MCF 10A (cell line): ENCODE measurements around the gene MBD3L2B. TPM values are rescaled to one million over a fixed set of nuclear protein-coding genes. Genes with fewer than 3 reads are reported as not detected.

ENCODE experiments used
- BruUV-seq: library from RNA; stranded (reverse); fragments of 400-500 nt; replicated peaks from 2 replicates; lab custom pipeline; 2021; lab: Mats Ljungman, UMichigan
- CTCF ChIA-PET: fragments of 300-600 bp; sonication (Branson Sonifier 250); formaldehyde crosslinking; extraction: SDS; loops from one replicate; lab custom pipeline; 2021; ENCODE audit warnings: antibody characterized with exemption, inconsistent platforms; lab: Yijun Ruan, JAX
- POLR2A ChIA-PET: fragments of 300-600, 350-650 bp; sonication (Branson Sonifier 250); formaldehyde crosslinking; extraction: SDS; loops from one replicate; lab custom pipeline; 2020; ENCODE audit warnings: antibody characterized with exemption, inconsistent platforms; lab: Yijun Ruan, JAX
- DNase-seq: peaks from one replicate; pipeline ENCODE4 v3.0.0-alpha.2; 2018; ENCODE audit not compliant: unreplicated experiment
- H3K27ac Mint-ChIP-seq: one replicate; pipeline ENCODE4 v1.8.0; 2022; ENCODE audit warnings: mild to moderate bottlenecking, low read depth, mixed read lengths; ENCODE audit not compliant: unreplicated experiment
- H3K27me3 Mint-ChIP-seq: one replicate; pipeline ENCODE4 v1.8.0; 2022; ENCODE audit warnings: mixed read lengths; ENCODE audit not compliant: insufficient read depth, unreplicated experiment
- H3K36me3 Mint-ChIP-seq: one replicate; pipeline ENCODE4 v1.8.0; 2022; ENCODE audit warnings: mild to moderate bottlenecking, moderate library complexity, mixed read lengths; ENCODE audit not compliant: insufficient read depth, unreplicated experiment
- H3K4me1 Mint-ChIP-seq: one replicate; pipeline ENCODE4 v1.8.0; 2022; ENCODE audit warnings: mixed read lengths; ENCODE audit not compliant: insufficient read depth, unreplicated experiment
- H3K4me3 Mint-ChIP-seq: one replicate; pipeline ENCODE4 v1.8.0; 2022; ENCODE audit warnings: mild to moderate bottlenecking, moderate library complexity, mixed read lengths; ENCODE audit not compliant: unreplicated experiment
- H3K9me3 Mint-ChIP-seq: one replicate; pipeline ENCODE4 v1.8.0; 2022; ENCODE audit warnings: mixed read lengths; ENCODE audit not compliant: unreplicated experiment
- intact Hi-C: fragments of 100-400 bp; cut with micrococcal nuclease; formaldehyde crosslinking; loops from 2 replicates; pipeline ENCODE4 v1.14.1; 2022
- total RNA-seq: library from RNA; stranded (reverse); gene quantifications from 2 replicates; pipeline ENCODE4 v1.2.3, GENCODE V29; 2022
- TF ChIP-seq, protein P1 (sequence below): fragments of 200-600 bp; IDR thresholded peaks from one replicate; pipeline ENCODE4 v1.8.0; 2022; ENCODE audit warnings: antibody characterized with exemption, mild to moderate bottlenecking; ENCODE audit not compliant: unreplicated experiment

MBD3L2B gene
- total RNA-seq, 1 experiment from 2014 or later = not detected

DNA sequence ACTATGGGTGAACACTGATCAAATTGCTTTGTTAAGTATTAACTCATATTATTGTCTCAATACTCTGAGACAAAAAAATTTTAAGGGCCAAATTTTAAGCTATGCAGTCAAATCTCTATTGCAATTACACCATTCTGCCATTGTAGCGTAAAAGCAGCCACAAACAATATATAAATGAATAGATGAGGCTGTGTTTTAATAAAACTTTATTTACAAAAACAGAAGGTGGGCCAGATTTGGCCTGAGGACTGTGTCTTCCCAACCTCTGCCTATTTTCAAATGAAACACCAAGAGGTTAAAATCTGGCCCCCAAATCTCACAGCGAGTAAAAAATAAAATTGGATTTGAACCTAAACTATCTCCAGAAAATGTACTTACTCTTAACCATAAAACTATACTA lies 51.7 kb downstream of the MBD3L2B start:
- CTCF ChIA-PET = no interaction called here
- peaks cover 20% of the 10 kb centered on the region for H3K27me3 Mint-ChIP-seq
- no peaks in the 10 kb centered on the region for H3K9me3 Mint-ChIP-seq
- intact Hi-C loops = no loop called here
- H3K36me3 Mint-ChIP-seq = no peaks in the 10 kb centered on the region
- H3K27ac Mint-ChIP-seq = no peak overlapping the region
- POLR2A ChIA-PET = interaction anchor here (1.2 kb wide), 1 partner anchor 10 kb away, joined by 3 read pairs; no protein-coding TSS in a partner anchor
- no peak overlapping the region for H3K4me3 Mint-ChIP-seq
- BruUV-seq = no TSS peak
- no peak for DNase-seq
- peaks cover 11% of the 10 kb centered on the region for H3K4me1 Mint-ChIP-seq
- TF ChIP-seq, protein P1, sequence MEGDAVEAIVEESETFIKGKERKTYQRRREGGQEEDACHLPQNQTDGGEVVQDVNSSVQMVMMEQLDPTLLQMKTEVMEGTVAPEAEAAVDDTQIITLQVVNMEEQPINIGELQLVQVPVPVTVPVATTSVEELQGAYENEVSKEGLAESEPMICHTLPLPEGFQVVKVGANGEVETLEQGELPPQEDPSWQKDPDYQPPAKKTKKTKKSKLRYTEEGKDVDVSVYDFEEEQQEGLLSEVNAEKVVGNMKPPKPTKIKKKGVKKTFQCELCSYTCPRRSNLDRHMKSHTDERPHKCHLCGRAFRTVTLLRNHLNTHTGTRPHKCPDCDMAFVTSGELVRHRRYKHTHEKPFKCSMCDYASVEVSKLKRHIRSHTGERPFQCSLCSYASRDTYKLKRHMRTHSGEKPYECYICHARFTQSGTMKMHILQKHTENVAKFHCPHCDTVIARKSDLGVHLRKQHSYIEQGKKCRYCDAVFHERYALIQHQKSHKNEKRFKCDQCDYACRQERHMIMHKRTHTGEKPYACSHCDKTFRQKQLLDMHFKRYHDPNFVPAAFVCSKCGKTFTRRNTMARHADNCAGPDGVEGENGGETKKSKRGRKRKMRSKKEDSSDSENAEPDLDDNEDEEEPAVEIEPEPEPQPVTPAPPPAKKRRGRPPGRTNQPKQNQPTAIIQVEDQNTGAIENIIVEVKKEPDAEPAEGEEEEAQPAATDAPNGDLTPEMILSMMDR = no peak

Other genes starting within 250 kb of the MBD3L2B start
- not detected in 2 replicates for gene VAV1, start 248.7 kb downstream of the MBD3L2B start, total RNA-seq
- not detected in 2 replicates for gene ADGRE1, start 133.9 kb downstream of the MBD3L2B start, total RNA-seq
- not detected in 2 replicates for gene MBD3L5, start 9.1 kb upstream of the MBD3L2B start, total RNA-seq
- not detected in 2 replicates for gene MBD3L4, start 18.7 kb upstream of the MBD3L2B start, total RNA-seq
- gene MBD3L2, start 27.9 kb upstream of the MBD3L2B start, total RNA-seq = not detected in 2 replicates
- not detected in 2 replicates for gene MBD3L3, start 37.2 kb upstream of the MBD3L2B start, total RNA-seq
- 9.6 and 11.8 TPM in 2 replicates for gene ZNF557, start 48.3 kb upstream of the MBD3L2B start, total RNA-seq